H1 (cell line): Measurements from ENCODE around the gene RBM10. TPM values are rescaled to one million over a fixed set of nuclear protein-coding genes. Genes with fewer than 3 reads are reported as not detected.

Experiments used
- CTBP2 ChIP-seq: IDR thresholded peaks from 2 replicates; pipeline ENCODE4 v1.7.0; 2011; ENCODE audit warnings: borderline replicate concordance, mild to moderate bottlenecking, moderate library complexity, mixed read lengths, low read length; ENCODE audit not compliant: insufficient read depth, insufficient read length
- POLR2AphosphoS5 ChIP-seq: IDR thresholded peaks from 2 replicates; pipeline ENCODE4 v1.6.1; 2011; ENCODE audit warnings: low read depth, low read length
- RAD21 ChIP-seq, 2 experiments: IDR thresholded peaks in 1 of 2; conservative IDR thresholded peaks in 1 of 2; 2 replicates each; pipeline ENCODE4 v1.6.1; 2011; ENCODE audit warnings: low read depth in 2 of 2, low read length in 2 of 2, improper control_type of control experiment in 1 of 2, inconsistent platforms in 1 of 2, mild to moderate bottlenecking in 1 of 2, moderate library complexity in 1 of 2
- SIX5 ChIP-seq: IDR thresholded peaks from 2 replicates; pipeline ENCODE4 v1.6.1; 2011; ENCODE audit warnings: mild to moderate bottlenecking, low read depth, low read length
- SP1 ChIP-seq: IDR thresholded peaks from 2 replicates; pipeline ENCODE4 v1.6.1; 2011; ENCODE audit warnings: low read depth, low read length
- TAF1 ChIP-seq: IDR thresholded peaks from 2 replicates; pipeline ENCODE4 v1.6.1; 2011; ENCODE audit warnings: mild to moderate bottlenecking, low read depth, low read length
- TAF7 ChIP-seq: optimal IDR thresholded peaks from 2 replicates; pipeline ENCODE3; 2011; ENCODE audit warnings: low read depth, mild to moderate bottlenecking, inconsistent platforms, low read length, moderate library complexity, borderline replicate concordance
- polyA plus RNA-seq, 7 experiments: library from polyadenylated mRNA; depleted of rRNA in 3 of 7; stranded (reverse) in 5 of 7; unstranded in 2 of 7; fragments of >200 nt in 5 of 7; fragments of 200-250 nt in 2 of 7; gene quantifications; 1 replicate in 5 of 7; 2 replicates in 1 of 7; 4 replicates in 1 of 7; pipeline versions ENCODE4 v1.2.1 to v1.2.3, GENCODE V29; 2011 to 2013; ENCODE audit warnings: missing spikeins in 2 of 7, mixed read lengths in 2 of 7
- total RNA-seq: library from RNA; stranded (reverse); fragmentation: NEBNext Ultra II Directional; extraction: Animal tissue kit (Norgen Biotek cat#: 25700); gene quantifications from 2 replicates; pipeline ENCODE4 v1.2.1, GENCODE V29; 2021

The RBM10 gene
- total and polyA plus RNA-seq, 2 of the 8 experiments (the other 6 are each of a cell fraction or from before 2014, with no cell fraction given), result 35.7 to 64.0 TPM

GRCh38 chrX:47189906-47190305 is 44.9 kb downstream of the RBM10 start (continued):
- no peak for TF ChIP-seq RAD21 (IDR thresholded peaks at IDR 0.05 in 1 of 2, conservative IDR thresholded peaks at IDR 0.05 in 1 of 2; ENCODE audit: low read depth in 2 of 2, low read length in 2 of 2)
- TF ChIP-seq POLR2AphosphoS5, result no peak
- no peak for TF ChIP-seq SP1
- no peak for TF ChIP-seq TAF7
- TF ChIP-seq CTBP2, result no peak
- no peak for TF ChIP-seq TAF1
- no peak for TF ChIP-seq SIX5
